Brain microvascular endothelial cell (primary cell): ENCODE measurements around the gene LRIG2.

Experiments used
- DNase-seq: peaks from one replicate; pipeline ENCODE4 v3.0.0-alpha.2; 2020
- H3K27ac ChIP-seq: fragments of 250-450 bp; sonication (Bioruptor Pico); 2 replicates; pipeline ENCODE4 v1.5.1; 2020; ENCODE audit warnings: mild to moderate bottlenecking, moderate library complexity
- H3K27me3 ChIP-seq: fragments of 250-450 bp; sonication (Bioruptor Pico); replicated peaks from 2 replicates; pipeline ENCODE4 v1.5.1; 2020; ENCODE audit warnings: mild to moderate bottlenecking
- H3K36me3 ChIP-seq: fragments of 250-450 bp; sonication (Bioruptor Pico); replicated peaks from 2 replicates; pipeline ENCODE4 v1.5.1; 2020; ENCODE audit warnings: mild to moderate bottlenecking
- H3K4me3 ChIP-seq: 2 replicates; pipeline ENCODE4 v1.5.1; 2011; ENCODE audit warnings: low read depth, mild to moderate bottlenecking, control low read depth, low read length, moderate library complexity
- in situ Hi-C: cut with HindIII; loops from 2 replicates; pipeline ENCODE4 v1.10.0; 2017; ENCODE audit warnings: low sequenced_read_pairs, low pct_ligation_motif_present
- TF ChIP-seq, protein P1 (sequence below): IDR thresholded peaks from 2 replicates; pipeline ENCODE4 v1.5.1; 2011; ENCODE audit warnings: low read depth, mild to moderate bottlenecking, moderate library complexity, low read length, control low read depth, inconsistent platforms; ENCODE audit errors: missing control alignments

Gene LRIG2

DNA sequence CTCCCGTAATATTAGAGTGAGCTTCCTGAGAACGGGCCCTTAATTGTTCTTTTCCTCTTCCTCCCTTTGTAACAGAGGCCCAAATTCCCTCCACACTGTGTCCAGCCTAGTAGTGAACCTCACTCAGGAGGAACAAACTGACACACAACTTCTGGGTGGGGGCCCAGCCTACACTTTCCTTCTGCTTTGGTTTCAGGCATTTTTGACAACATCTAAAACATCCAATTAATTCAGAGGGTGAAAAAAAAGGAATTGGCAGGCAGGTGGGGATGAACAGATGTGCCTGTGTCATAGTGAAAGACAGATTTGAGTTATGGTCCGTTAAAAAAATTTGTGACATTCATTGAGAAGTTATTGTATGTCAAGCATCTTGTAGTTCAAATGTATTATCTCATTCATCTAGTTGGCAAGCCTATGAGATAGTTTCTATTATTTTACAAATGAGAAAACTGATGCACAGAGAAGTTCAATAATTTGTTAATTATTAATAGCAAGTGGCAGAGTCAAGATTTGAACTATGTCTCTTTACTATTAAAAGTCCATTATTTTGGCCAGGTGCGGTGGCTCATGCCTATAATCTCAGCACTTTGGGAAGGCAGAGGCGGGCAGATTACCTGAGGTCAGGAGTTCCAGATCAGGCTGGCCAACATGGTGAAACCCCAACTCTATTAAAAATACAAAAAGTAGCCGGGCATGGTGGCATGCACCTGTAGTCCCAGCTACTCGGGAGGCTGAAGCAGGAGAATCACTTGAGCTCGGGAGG, 41.6 kb upstream of the LRIG2 start:
- Histone ChIP-seq H3K36me3 (no peaks in the 10 kb centered on the region), H3K27ac (no peak overlapping the region), H3K27me3 (no peaks in the 10 kb centered on the region), H3K4me3 (no peak overlapping the region)
- in situ Hi-C loops: no loop called here
- DNase-seq: no peak
- TF ChIP-seq, protein P1, sequence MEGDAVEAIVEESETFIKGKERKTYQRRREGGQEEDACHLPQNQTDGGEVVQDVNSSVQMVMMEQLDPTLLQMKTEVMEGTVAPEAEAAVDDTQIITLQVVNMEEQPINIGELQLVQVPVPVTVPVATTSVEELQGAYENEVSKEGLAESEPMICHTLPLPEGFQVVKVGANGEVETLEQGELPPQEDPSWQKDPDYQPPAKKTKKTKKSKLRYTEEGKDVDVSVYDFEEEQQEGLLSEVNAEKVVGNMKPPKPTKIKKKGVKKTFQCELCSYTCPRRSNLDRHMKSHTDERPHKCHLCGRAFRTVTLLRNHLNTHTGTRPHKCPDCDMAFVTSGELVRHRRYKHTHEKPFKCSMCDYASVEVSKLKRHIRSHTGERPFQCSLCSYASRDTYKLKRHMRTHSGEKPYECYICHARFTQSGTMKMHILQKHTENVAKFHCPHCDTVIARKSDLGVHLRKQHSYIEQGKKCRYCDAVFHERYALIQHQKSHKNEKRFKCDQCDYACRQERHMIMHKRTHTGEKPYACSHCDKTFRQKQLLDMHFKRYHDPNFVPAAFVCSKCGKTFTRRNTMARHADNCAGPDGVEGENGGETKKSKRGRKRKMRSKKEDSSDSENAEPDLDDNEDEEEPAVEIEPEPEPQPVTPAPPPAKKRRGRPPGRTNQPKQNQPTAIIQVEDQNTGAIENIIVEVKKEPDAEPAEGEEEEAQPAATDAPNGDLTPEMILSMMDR: no peak

DNA sequence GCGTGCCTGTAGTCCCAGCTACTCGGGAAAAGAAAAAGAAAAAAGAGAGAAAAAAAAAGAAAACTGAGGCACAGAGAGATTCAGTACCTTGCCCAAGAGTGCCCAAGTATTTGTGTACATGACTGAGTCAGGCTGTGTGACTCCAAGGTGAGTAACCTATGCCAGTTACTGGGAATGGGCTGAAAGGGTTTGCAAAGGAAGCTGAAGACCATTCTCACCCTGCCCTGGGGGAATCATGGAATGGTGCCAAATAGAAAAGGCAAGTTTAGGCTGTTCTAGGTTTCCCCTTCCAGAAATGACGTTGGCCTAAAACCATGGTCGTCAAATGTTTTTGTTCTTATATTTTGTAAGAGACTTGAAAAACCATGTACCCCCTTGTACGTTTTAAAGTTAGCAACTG, 37.9 kb upstream of the LRIG2 start:
- H3K4me3 ChIP-seq: no peak overlapping the region
- in situ Hi-C loops: no loop called here
- no peaks in the 10 kb centered on the region for H3K27me3 ChIP-seq
- H3K36me3 ChIP-seq: no peaks in the 10 kb centered on the region
- H3K27ac ChIP-seq: no peak overlapping the region
- DNase-seq: no peak
- TF ChIP-seq, protein P1: no peak

DNA sequence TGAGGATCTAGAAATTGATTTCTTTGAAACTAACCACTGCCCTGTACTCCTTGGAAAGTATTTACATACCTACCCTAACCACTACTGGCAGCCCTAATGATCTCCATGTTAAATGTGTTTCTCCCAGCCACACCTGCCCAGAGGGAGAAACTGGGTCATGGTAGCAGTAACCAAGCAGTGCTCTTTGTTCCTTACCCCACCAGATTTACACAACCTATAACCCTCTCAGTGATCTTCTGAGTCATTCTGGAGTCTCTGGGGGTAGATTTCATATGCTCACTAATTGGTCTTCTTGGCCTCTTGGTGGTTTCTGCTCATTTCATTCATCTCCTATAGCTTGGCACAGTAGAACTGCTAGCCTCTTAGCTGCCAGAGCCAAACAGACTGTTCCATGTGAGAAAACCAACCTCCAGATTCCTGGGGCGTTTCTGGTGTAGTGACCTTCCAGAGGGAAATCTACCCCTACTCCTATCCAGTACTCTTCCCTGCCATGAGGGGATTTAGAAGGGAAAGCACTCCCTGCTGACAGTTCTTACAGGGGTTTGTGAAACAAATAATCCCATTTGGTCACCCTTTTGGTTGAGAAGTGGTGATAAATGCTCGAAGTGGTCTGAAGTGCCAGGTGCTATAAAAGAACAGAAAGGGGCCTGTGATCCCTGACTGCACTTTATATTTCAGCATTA, 36.2 kb upstream of the LRIG2 start:
- no peak for DNase-seq
- no peaks in the 10 kb centered on the region for H3K27me3 ChIP-seq
- in situ Hi-C loops: no loop called here

DNA sequence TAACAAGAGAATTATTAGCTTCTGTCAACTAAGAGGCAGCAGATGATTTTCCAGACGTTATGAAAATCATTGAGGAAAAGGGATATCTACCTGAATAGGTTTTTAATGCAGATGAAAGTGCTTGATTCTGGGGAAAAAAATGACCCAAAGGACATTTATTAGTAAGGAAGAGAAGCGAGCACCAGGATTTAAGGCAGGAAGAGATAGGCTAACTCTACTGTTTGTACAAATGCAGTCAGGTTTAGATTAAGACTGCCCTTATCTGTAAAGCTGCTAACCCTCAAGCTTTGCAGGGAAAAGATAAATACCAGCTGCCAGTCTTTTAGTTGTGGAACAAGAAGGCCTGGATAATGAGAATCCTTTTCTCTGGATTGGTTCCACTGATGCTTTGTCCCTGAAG, 33.0 kb upstream of the LRIG2 start:
- H3K4me3 ChIP-seq: no peak overlapping the region
- no peaks in the 10 kb centered on the region for H3K36me3 ChIP-seq
- no peak overlapping the region for H3K27ac ChIP-seq
- H3K27me3 ChIP-seq: no peaks in the 10 kb centered on the region
- in situ Hi-C loops: no loop called here
- no peak for DNase-seq
- TF ChIP-seq, protein P1: no peak

More for the DNA sequence above, 36.2 kb upstream of the LRIG2 start:
- H3K36me3 ChIP-seq: no peaks in the 10 kb centered on the region
- no peak overlapping the region for H3K27ac ChIP-seq
- TF ChIP-seq, protein P1: no peak
- no peak overlapping the region for H3K4me3 ChIP-seq

DNA sequence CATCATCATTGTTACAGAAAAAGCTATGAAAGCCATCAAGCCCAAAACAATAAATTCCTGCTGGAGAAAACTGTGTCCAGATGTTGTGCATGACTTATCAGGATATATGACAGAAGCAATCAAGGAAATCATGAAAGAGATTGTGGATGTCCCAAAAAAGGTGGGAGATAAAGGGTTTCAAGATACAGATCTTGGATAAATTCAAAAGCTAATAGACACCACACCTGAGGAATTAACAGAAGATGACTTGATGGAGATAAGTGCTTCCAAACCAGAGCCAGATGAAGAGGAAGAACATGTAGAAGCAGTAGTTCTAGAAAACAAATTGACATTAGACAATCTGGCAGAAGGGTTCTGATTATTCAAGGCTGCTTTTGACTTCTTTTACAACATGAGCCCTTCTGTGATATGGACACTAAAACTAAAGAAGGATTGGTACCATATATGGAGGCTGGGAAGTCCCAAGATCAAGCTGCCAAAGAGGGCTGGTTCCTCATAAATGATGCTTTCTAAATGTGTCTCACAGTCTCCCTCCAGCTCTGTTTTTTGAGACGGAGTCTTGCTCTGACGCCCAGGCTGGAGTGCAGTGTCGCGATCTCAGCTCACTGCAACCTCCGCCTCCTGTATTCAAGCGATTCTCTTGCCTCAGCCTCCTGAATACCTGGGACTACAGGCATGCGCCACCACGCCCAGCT, 32.1 kb upstream of the LRIG2 start:
- TF ChIP-seq, protein P1: no peak
- H3K27ac ChIP-seq: no peak overlapping the region

More for the DNA sequence above, 32.1 kb upstream of the LRIG2 start:
- no peak for DNase-seq
- in situ Hi-C loops: no loop called here
- H3K36me3 ChIP-seq: no peaks in the 10 kb centered on the region
- no peak overlapping the region for H3K4me3 ChIP-seq
- no peaks in the 10 kb centered on the region for H3K27me3 ChIP-seq
